Heart right ventricle (tissue), 16 donors: ENCODE results near the gene MYO1D. TPM values are rescaled to one million over a fixed set of nuclear protein-coding genes. Genes with fewer than 3 reads are reported as not detected.
"Not testable (repeated sequence)": the region's sequence is repeated elsewhere in the genome, so short reads cannot be mapped to it uniquely, and the experiment has no call there.

Source experiments
- ATAC-seq, 8 donors: fragments of 200-7000 bp; cut with Tn5 transposase; one replicate each; pipeline ENCODE4 v1.9.1; 2020; ENCODE audit warnings: mild to moderate bottlenecking in 8 of 8, moderate library complexity in 8 of 8, moderate number of reproducible peaks in 1 of 8
- DNase-seq, 2 donors: peaks; one replicate each; pipeline ENCODE4 v3.0.0-alpha.2; 2020
- H3K27ac ChIP-seq, 10 donors: fragments of 200-600 bp; sonication (generic) in 2 of 10; one replicate each; pipeline versions ENCODE4 v1.5.0 to v1.8.0; 2020 to 2022; ENCODE audit warnings: mild to moderate bottlenecking in 3 of 10
- H3K27me3 ChIP-seq, 7 donors: fragments of 200-600 bp; one replicate each; pipeline ENCODE4 v1.8.0; 2021 to 2022; ENCODE audit warnings: mild to moderate bottlenecking in 2 of 7
- H3K36me3 ChIP-seq, 9 donors: fragments of 200-600 bp; sonication (generic) in 1 of 9; one replicate each; pipeline versions ENCODE4 v1.5.0 to v1.8.0; 2020 to 2022; ENCODE audit warnings: mild to moderate bottlenecking in 2 of 9
- H3K4me1 ChIP-seq, 9 donors: fragments of 200-600 bp; sonication (generic) in 1 of 9; one replicate each; pipeline versions ENCODE4 v1.5.0 to v1.8.0; 2020 to 2022; ENCODE audit warnings: mild to moderate bottlenecking in 4 of 9
- H3K4me3 ChIP-seq, 10 donors: fragments of 200-600 bp; sonication (generic) in 2 of 10; one replicate each; pipeline versions ENCODE4 v1.5.0 to v1.8.0; 2020 to 2022; ENCODE audit warnings: mild to moderate bottlenecking in 7 of 10, moderate library complexity in 2 of 10
- H3K9me3 ChIP-seq, 11 donors: fragments of 200-600 bp in 10 of 11; sonication (generic) in 2 of 11; one replicate each; pipeline versions ENCODE4 v1.5.0 to v1.8.0; 2013 to 2022; ENCODE audit warnings: mild to moderate bottlenecking in 2 of 11, control low read depth in 1 of 11, moderate library complexity in 1 of 11
- CTCF ChIP-seq, 9 donors: fragments of 200-600 bp; sonication (generic) in 2 of 9; IDR thresholded peaks; one replicate each; pipeline versions ENCODE4 v1.5.0 to v1.8.0; 2021 to 2022; ENCODE audit warnings: antibody characterized with exemption in 9 of 9, mild to moderate bottlenecking in 5 of 9, moderate library complexity in 1 of 9
- WGBS, 2 donors: extraction: QIAGEN DNeasy Blood & Tissue Kit; methylation state at CpG; one replicate each; pipeline ENCODE4 v1.1.7; 2013; ENCODE audit warnings: inconsistent platforms in 1 of 2; 5-methylcytosine and 5-hydroxymethylcytosine counted together
- intact Hi-C, 10 donors: fragments of 100-400 bp; cut with DNase I; formaldehyde crosslinking; loops; one replicate each; pipeline versions ENCODE4 v1.11.1 to v1.14.2; 2022
- polyA plus RNA-seq, 2 donors: library from polyadenylated mRNA; stranded (reverse); fragments of 200-250 nt; gene quantifications; one replicate each; pipeline ENCODE4 v1.2.3, GENCODE V29; 2013
- total RNA-seq, 10 donors: library from RNA; stranded (reverse); fragmentation: NEBNext Ultra II Directional in 3 of 10; extraction: Animal tissue kit (Norgen Biotek cat#: 25700) in 3 of 10; gene quantifications; one replicate each; pipeline versions ENCODE4 v1.2.1 to v1.2.4, GENCODE V29; 2021 to 2023
- donor health status: Arrhythmogenic right ventricular cardiomyopathy.
- donor health status: ischemic (EF 13 %, LVEDD 7.1; RV severe dilation, severe dysfunction).
- donor health status: healthy with polysubstance abuse.
- donor health status: DM: no; HTN: yes; CAD: no.
- donor health status: DM: no; HTN: no; CAD: no.
- donor health status: ischemic (EF 25% LVEDD 6.9; RV normal size, moderate dysfunction).
- donor health status: ischemic (EF 25% LVEDD 5.7; RV mildly dilated, moderate dysfunction).
- donor health status: healthy.
- donor health status: DM: yes; HTN: yes; CAD: no.
- donor health status: Ischemic cardiomyopathy.
- donor health status: ischemic (EF 35%, LVEDD 5.7; RV mildly dilated, moderate dysfunction).
- donor health status: nonischemic (EF 11% LVEDD 7.7; RV severe dilation, severe dysfunction).
- donor health status: DM: yes; HTN: yes; CAD: no.
- donor health status: PGD.
- donor health status: ischemic (EF 29% LVEDD 5.4; RV normal size, mild dysfunction).
- donor health status: nonischemic (EF 23%, LVEDD 6.1; RV moderate dilation, normal function).

Gene MYO1D
- total and polyA plus RNA-seq, 12 donors, result 1.9 to 16.4 (median 6.7) TPM

- WGBS, 2 donors, result 85 to 90% methylated on average over 1 of the region's 1 CpG
- Histone ChIP-seq H3K27me3 (no peaks in the 10 kb centered on the region), H3K4me1 (peaks cover 0 to 13% (median 0%) of the 10 kb centered on the region in 9 donors), H3K36me3 (peaks cover 0 to 50% (median 0%) of the 10 kb centered on the region in 9 donors), H3K27ac (no peak overlapping the region), H3K4me3 (no peak overlapping the region), H3K9me3 (no peaks in the 10 kb centered on the region)
- DNase-seq, result no peak
- ATAC-seq, result no peak
- intact Hi-C loops, result loop anchor here in 1 of 10 donors (10.0 kb wide), 1 partner anchor 257 kb away; the partner anchor contains the start of gene CDK5R1
- no peak for TF ChIP-seq CTCF (IDR thresholded peaks at IDR 0.05)
Observed at GRCh38 chr17:32741381-32741780, 135.5 kb downstream of the MYO1D start.

GRCh38 chr17:32739722-32740121, 137.2 kb downstream of the MYO1D start:
- no peak overlapping the region for H3K27ac ChIP-seq

GRCh38 chr17:32739151-32739550, 137.8 kb downstream of the MYO1D start:
- H3K27ac ChIP-seq, DNase-seq, H3K27me3 ChIP-seq, intact Hi-C loops, H3K9me3 ChIP-seq, H3K4me3 ChIP-seq, ATAC-seq: not testable (repeated sequence)
- Histone ChIP-seq H3K4me1 (peaks cover 0 to 11% (median 0%) of the 10 kb centered on the region in 9 donors), H3K36me3 (peaks cover 0 to 39% (median 0%) of the 10 kb centered on the region in 9 donors)
- 74 to 83% methylated on average over 4 of the region's 4 CpGs for WGBS, 2 donors

More at GRCh38 chr17:32739722-32740121, 137.2 kb downstream of the MYO1D start:
- TF ChIP-seq CTCF (IDR thresholded peaks at IDR 0.05), result no peak
- Histone ChIP-seq H3K4me3 (no peak overlapping the region), H3K27me3 (no peaks in the 10 kb centered on the region), H3K4me1 (peaks cover 0 to 11% (median 0%) of the 10 kb centered on the region in 9 donors), H3K36me3 (peaks cover 0 to 42% (median 0%) of the 10 kb centered on the region in 9 donors), H3K9me3 (no peaks in the 10 kb centered on the region)
- WGBS, 2 donors, result 97 to 100% methylated on average over 2 of the region's 2 CpGs
- intact Hi-C loops, result loop anchor here in 1 of 10 donors (10.0 kb wide), 1 partner anchor 255 kb away; the partner anchor contains the start of gene CDK5R1
- no peak for DNase-seq
- ATAC-seq, result no peak

GRCh38 chr17:32733401-32733800, 143.5 kb downstream of the MYO1D start:
- Histone ChIP-seq H3K4me1 (no peaks in the 10 kb centered on the region), H3K36me3 (peaks cover 0 to 32% (median 0%) of the 10 kb centered on the region in 9 donors), H3K4me3 (no peak overlapping the region), H3K27me3 (no peaks in the 10 kb centered on the region), H3K27ac (no peak overlapping the region), H3K9me3 (peaks cover 0 to 6% (median 0%) of the 10 kb centered on the region in 11 donors)
- no peak for ATAC-seq
- WGBS, 2 donors, result 98 to 99% methylated on average over 1 of the region's 1 CpG
- DNase-seq, result no peak
- no peak for TF ChIP-seq CTCF (IDR thresholded peaks at IDR 0.05)
- intact Hi-C loops, result no loop called here

GRCh38 chr17:32732900-32733299, 144.0 kb downstream of the MYO1D start:
- no peaks in the 10 kb centered on the region for H3K27me3 ChIP-seq
- H3K27ac ChIP-seq, result no peak overlapping the region
- no peaks in the 10 kb centered on the region for H3K4me1 ChIP-seq
- H3K36me3 ChIP-seq, result peaks cover 0 to 32% (median 0%) of the 10 kb centered on the region in 9 donors
- peaks cover 0 to 6% (median 0%) of the 10 kb centered on the region in 11 donors for H3K9me3 ChIP-seq
- TF ChIP-seq CTCF (IDR thresholded peaks at IDR 0.05), result no peak
- 80 to 95% methylated on average over 6 of the region's 6 CpGs for WGBS, 2 donors
- intact Hi-C loops, result no loop called here
- H3K4me3 ChIP-seq, result no peak overlapping the region
- ATAC-seq (no peak), DNase-seq (no peak)
